Erythroblast (primary cell): ENCODE data around the gene TSEN2.

Experiments used
- GATA1 ChIP-seq: IDR thresholded peaks from 2 replicates; pipeline ENCODE4 v1.6.1; 2011; ENCODE audit warnings: low read depth, mild to moderate bottlenecking, control low read depth, low read length, moderate library complexity
- POLR2A ChIP-seq: IDR thresholded peaks from 2 replicates; pipeline ENCODE4 v1.6.1; 2011; ENCODE audit warnings: mild to moderate bottlenecking, low read length

GRCh38 chr3:12451481-12451880, 32.8 kb upstream of the TSEN2 start:
- TF ChIP-seq POLR2A (no peak), GATA1 (no peak)
